ENCODE data around the gene CFAP65.

- no peak for TF ChIP-seq CTCF (IDR thresholded peaks at IDR 0.05)
- TF ChIP-seq POLR2A (IDR thresholded peaks at IDR 0.05), result no peak
These were observed 18.2 kb downstream of the CFAP65 start for GRCh38 chr2:219023045-219023605.
